Adipocyte (in vitro differentiated cells): ENCODE results near the gene PTGDR2.
"Not testable (repeated sequence)": the region's sequence is repeated elsewhere in the genome, so short reads cannot be mapped to it uniquely, and the experiment has no call there.

ENCODE experiments used
- DNase-seq: peaks from one replicate; pipeline ENCODE4 v3.0.0-alpha.2; 2015; ENCODE audit warnings: low read depth
- H3K27me3 ChIP-seq: replicated peaks from 2 replicates; pipeline ENCODE4 v1.7.0; 2013; ENCODE audit warnings: mild to moderate bottlenecking, low read length, moderate library complexity; ENCODE audit not compliant: control insufficient read depth, insufficient read depth
- H3K36me3 ChIP-seq: 2 replicates; pipeline ENCODE4 v1.7.0; 2013; ENCODE audit warnings: low read length, mild to moderate bottlenecking, moderate library complexity; ENCODE audit not compliant: control insufficient read depth, insufficient read depth, severe bottlenecking
- H3K4me1 ChIP-seq: 2 replicates; pipeline ENCODE4 v1.7.0; 2013; ENCODE audit warnings: mild to moderate bottlenecking, low read length, moderate library complexity; ENCODE audit not compliant: control insufficient read depth, insufficient read depth
- H3K4me3 ChIP-seq: 2 replicates; pipeline ENCODE4 v1.7.0; 2013; ENCODE audit warnings: mild to moderate bottlenecking, low read length, moderate library complexity
- H3K9ac ChIP-seq: 2 replicates; pipeline ENCODE4 v1.7.0; 2013; ENCODE audit warnings: mild to moderate bottlenecking, low read length, moderate library complexity
- H3K9me3 ChIP-seq: 2 replicates; pipeline ENCODE4 v1.7.0; 2013; ENCODE audit warnings: mild to moderate bottlenecking, low read length, moderate library complexity; ENCODE audit not compliant: control insufficient read depth

PTGDR2 gene

GRCh38 chr11:60831143-60831500 is 24.6 kb downstream of the PTGDR2 start:
- H3K9ac ChIP-seq = no peak overlapping the region
- DNase-seq = peak; percentile 91
- peaks cover 27% of the 10 kb centered on the region for H3K27me3 ChIP-seq
- H3K4me1 ChIP-seq = peaks cover 16% of the 10 kb centered on the region
- H3K9me3 ChIP-seq = no peaks in the 10 kb centered on the region
- H3K36me3 ChIP-seq = no peaks in the 10 kb centered on the region
- H3K4me3 ChIP-seq = no peak overlapping the region

GRCh38 chr11:60830478-60831142 is 25.1 kb downstream of the PTGDR2 start:
- no peak overlapping the region for H3K4me3 ChIP-seq
- no peaks in the 10 kb centered on the region for H3K9me3 ChIP-seq
- peaks cover 27% of the 10 kb centered on the region for H3K27me3 ChIP-seq

GRCh38 chr11:60825790-60826189 is 30.0 kb downstream of the PTGDR2 start:
- no peaks in the 10 kb centered on the region for H3K9me3 ChIP-seq
- no peak for DNase-seq
- no peak overlapping the region for H3K9ac ChIP-seq
- H3K4me3 ChIP-seq = no peak overlapping the region
- H3K27me3 ChIP-seq = peaks cover 39% of the 10 kb centered on the region
- peaks cover 5% of the 10 kb centered on the region for H3K4me1 ChIP-seq
- H3K36me3 ChIP-seq = no peaks in the 10 kb centered on the region

More at GRCh38 chr11:60830478-60831142, 25.1 kb downstream of the PTGDR2 start:
- no peaks in the 10 kb centered on the region for H3K36me3 ChIP-seq
- H3K4me1 ChIP-seq = peaks cover 16% of the 10 kb centered on the region
- no peak overlapping the region for H3K9ac ChIP-seq
- DNase-seq = no peak

GRCh38 chr11:60825118-60825517 is 30.6 kb downstream of the PTGDR2 start:
- H3K4me1 ChIP-seq = peaks cover 5% of the 10 kb centered on the region
- no peaks in the 10 kb centered on the region for H3K9me3 ChIP-seq
- no peaks in the 10 kb centered on the region for H3K36me3 ChIP-seq
- no peak overlapping the region for H3K4me3 ChIP-seq
- H3K9ac ChIP-seq = no peak overlapping the region
- H3K27me3 ChIP-seq = peaks cover 44% of the 10 kb centered on the region
- no peak for DNase-seq

- H3K36me3 ChIP-seq, DNase-seq, H3K9me3 ChIP-seq, H3K4me3 ChIP-seq, H3K4me1 ChIP-seq, H3K9ac ChIP-seq: not testable (repeated sequence)
- peaks cover 48% of the 10 kb centered on the region for H3K27me3 ChIP-seq
These were observed 31.9 kb downstream of the PTGDR2 start for GRCh38 chr11:60823745-60824306.

GRCh38 chr11:60821827-60822599 is 33.7 kb downstream of the PTGDR2 start:
- Histone ChIP-seq H3K36me3 (no peaks in the 10 kb centered on the region), H3K4me1 (peaks cover 5% of the 10 kb centered on the region), H3K27me3 (peaks cover 30% of the 10 kb centered on the region), H3K9me3 (peaks cover 7% of the 10 kb centered on the region), H3K9ac (no peak overlapping the region), H3K4me3 (no peak overlapping the region)
- no peak for DNase-seq

- no peak for DNase-seq
- Histone ChIP-seq H3K27me3 (peaks cover 29% of the 10 kb centered on the region), H3K4me3 (no peak overlapping the region), H3K36me3 (no peaks in the 10 kb centered on the region), H3K9me3 (peaks cover 18% of the 10 kb centered on the region), H3K4me1 (peaks cover 5% of the 10 kb centered on the region), H3K9ac (no peak overlapping the region)
These were observed 37.7 kb downstream of the PTGDR2 start for GRCh38 chr11:60818057-60818456.

- DNase-seq = no peak
- no peak overlapping the region for H3K4me3 ChIP-seq
- peaks cover 37% of the 10 kb centered on the region for H3K27me3 ChIP-seq
- H3K4me1 ChIP-seq = peaks cover 2% of the 10 kb centered on the region
- H3K9me3 ChIP-seq = peaks cover 19% of the 10 kb centered on the region
- H3K9ac ChIP-seq = no peak overlapping the region
- no peaks in the 10 kb centered on the region for H3K36me3 ChIP-seq
These were observed 39.1 kb downstream of the PTGDR2 start for GRCh38 chr11:60816590-60817157.

GRCh38 chr11:60814112-60814511 is 41.6 kb downstream of the PTGDR2 start:
- H3K4me1 ChIP-seq = no peaks in the 10 kb centered on the region
- no peaks in the 10 kb centered on the region for H3K36me3 ChIP-seq
- peaks cover 19% of the 10 kb centered on the region for H3K9me3 ChIP-seq
- H3K27me3 ChIP-seq = peaks cover 33% of the 10 kb centered on the region
- no peak for DNase-seq
- H3K9ac ChIP-seq = no peak overlapping the region
- no peak overlapping the region for H3K4me3 ChIP-seq

- H3K36me3 ChIP-seq = no peaks in the 10 kb centered on the region
- DNase-seq = no peak
- H3K4me3 ChIP-seq = no peak overlapping the region
- H3K4me1 ChIP-seq = no peaks in the 10 kb centered on the region
- H3K9ac ChIP-seq = no peak overlapping the region
- H3K9me3 ChIP-seq = peaks cover 19% of the 10 kb centered on the region
- H3K27me3 ChIP-seq = peaks cover 33% of the 10 kb centered on the region
These were observed 42.4 kb downstream of the PTGDR2 start for GRCh38 chr11:60813324-60813723.

GRCh38 chr11:60810569-60810968 is 45.2 kb downstream of the PTGDR2 start:
- H3K9ac ChIP-seq = no peak overlapping the region
- H3K9me3 ChIP-seq = peaks cover 4% of the 10 kb centered on the region
- no peak overlapping the region for H3K4me3 ChIP-seq
- H3K36me3 ChIP-seq = no peaks in the 10 kb centered on the region
- no peaks in the 10 kb centered on the region for H3K4me1 ChIP-seq
- peaks cover 37% of the 10 kb centered on the region for H3K27me3 ChIP-seq
- DNase-seq = no peak
